Activated CD8-positive, alpha-beta memory T cell treated with anti-CD3 and anti-CD28 coated beads for 48 hours (primary cell): ENCODE data around the gene FHIT.

Experiments
- DNase-seq, 3 experiments: peaks; one replicate each; pipeline ENCODE4 v3.0.0-alpha.2; 2020; ENCODE audit warnings: low read depth in 2 of 3, low spot score in 2 of 3

Gene FHIT

DNA sequence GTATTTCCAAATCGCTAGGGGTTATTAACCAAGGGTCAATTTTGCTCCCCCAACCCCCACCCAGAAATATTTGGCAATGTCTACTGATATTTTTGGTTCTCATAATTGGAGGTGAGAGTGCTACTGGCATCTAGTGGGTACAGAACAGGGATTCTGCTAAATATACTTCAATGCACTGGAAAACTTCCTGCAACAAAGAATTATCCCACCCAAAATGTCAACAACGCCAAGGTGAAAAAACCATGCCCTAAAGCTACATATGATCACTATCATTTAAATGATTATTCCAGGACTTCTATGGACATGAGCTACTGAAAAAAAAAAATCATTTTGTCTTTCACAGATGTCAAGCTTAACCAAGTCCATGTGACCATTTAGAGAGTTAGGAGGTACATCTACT lies 867.9 kb downstream of the FHIT start:
- no peak for DNase-seq

DNA sequence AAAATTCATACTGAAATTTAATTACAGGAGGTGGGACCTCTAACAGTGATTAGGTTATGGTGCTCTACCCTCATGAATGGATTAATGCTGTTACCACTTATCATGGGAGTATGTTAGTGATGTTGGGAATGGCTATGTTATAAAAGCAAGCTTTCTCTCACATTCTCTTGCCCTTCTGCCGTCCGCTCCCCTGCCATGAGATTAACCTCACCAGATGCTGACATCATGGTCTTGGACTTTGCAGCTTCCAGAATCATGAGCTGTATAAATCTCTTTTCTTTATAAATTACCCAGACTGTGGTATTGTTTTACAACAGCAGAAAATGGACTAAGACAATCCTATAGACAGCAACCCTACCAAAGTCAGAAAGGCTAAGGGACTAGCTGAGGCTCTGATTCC lies 884.8 kb downstream of the FHIT start:
- no peak for DNase-seq

DNA sequence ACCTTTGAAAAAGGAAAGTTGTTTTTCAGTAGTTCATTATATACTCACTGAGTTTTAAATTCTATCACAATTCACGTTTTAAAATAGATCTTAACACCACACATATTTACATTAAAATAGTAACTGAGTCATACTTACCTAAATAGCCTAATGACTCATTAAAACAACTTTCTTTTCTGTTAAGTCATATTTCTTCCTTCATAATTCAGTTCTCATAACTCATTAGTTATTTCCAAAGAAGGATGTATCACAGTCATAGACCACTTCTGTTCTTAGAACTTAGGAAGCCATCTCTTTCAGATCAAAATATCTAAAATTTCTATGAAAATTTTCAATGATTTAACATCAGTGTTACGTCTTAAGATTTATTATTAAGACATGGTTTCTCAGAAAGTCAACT lies 885.9 kb downstream of the FHIT start:
- no peak for DNase-seq

GRCh38 chr3:60364475-60364874 lies 886.8 kb downstream of the FHIT start:
- DNase-seq: no peak

- DNase-seq: no peak
Measured at GRCh38 chr3:60363817-60364216, 887.4 kb downstream of the FHIT start.

DNA sequence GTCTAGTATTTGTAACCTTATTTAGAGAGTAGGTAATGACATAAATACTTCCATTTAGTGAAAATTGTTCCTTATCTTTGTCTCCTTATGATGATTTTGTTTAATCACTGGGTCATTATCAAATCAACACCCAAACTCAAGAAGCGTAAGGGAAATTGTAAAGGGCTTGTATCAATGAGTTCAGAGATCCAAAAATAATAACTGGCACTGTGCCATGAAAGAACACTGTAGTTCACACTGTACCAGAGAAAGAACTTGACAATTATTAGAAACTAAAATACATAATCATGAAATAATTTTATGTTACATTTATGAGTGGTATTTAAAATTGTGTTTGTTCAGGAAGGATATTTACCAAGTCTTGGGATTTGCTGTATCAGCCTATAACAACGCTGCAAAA lies 895.4 kb downstream of the FHIT start:
- no peak for DNase-seq

DNA sequence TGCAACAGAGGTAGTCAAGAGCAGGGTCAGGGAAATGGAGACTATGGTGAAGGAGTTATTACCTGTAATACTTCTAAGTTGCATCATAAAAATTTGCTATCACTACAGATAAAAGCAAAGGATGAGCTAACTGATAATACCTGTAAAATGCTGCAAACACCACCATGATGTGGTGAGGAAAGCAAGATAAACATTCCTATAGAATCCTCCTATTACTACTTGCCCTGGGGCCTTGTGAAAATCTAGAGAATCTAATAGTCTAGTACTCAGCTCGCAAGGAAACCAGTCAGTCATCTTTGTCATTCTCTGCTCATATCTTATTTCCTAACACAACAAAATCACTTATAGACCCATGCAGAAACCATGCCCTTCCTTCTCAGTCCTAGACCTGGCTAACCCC lies 899.8 kb downstream of the FHIT start:
- DNase-seq: no peak

GRCh38 chr3:60344340-60344739 lies 906.9 kb downstream of the FHIT start:
- DNase-seq: no peak

DNA sequence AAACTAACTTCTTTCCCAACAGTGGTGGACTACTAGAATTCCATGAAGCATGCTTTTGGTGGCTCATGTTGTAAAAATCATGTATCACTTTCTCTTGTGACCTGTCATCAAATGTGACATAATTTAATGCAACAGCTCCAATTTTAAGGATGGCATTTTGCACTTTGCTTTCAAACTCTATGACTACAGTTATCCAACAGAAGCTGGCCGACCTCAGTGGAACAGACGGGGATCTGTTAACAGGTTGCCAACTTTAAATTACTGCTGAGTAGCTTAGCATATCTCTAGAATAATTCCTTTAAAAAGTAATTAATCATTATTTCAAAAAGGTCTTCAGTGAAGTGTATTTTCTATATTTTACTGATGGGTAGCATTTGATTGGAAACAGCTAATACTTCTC lies 907.4 kb downstream of the FHIT start:
- DNase-seq: no peak

DNA sequence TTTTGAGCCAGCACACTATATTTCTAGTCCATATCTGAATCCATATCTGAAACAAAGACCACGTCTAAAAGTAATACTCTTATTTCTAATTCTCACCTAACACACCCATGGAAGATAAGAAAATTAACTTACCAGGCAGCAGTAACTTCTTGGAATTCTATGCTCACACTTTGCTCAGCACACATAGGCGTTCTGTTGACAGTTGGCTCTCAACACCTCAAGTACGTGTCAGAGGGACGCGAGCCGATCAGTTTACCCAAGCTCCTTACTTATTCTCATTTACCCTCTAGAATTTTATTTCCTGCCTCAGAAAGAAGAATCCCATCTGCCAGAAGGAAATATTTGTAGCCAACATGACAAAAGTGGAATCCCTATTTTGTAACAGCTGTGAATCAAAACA lies 911.9 kb downstream of the FHIT start:
- DNase-seq: no peak

DNA sequence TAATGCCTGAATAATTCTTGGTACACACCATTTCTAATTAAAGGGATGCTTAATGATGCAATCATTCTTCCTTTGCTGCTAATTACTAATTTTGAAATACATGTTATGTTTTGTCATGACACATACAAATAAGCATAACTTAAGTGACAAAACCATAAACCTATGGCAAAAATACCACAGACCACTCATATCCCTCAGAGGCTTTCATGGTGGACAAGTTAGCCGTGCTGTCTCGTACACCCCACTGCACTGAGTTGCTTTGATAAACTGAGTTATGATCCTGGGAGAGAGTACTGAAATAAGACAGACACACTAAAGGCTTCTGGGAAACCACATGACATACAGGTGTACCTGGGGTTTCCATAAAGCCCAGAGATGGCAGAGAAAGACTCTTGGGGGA lies 913.8 kb downstream of the FHIT start:
- DNase-seq: no peak

- DNase-seq: no peak
Measured at GRCh38 chr3:60336061-60336460, 915.2 kb downstream of the FHIT start.

GRCh38 chr3:60333710-60334109 lies 917.5 kb downstream of the FHIT start:
- no peak for DNase-seq

DNA sequence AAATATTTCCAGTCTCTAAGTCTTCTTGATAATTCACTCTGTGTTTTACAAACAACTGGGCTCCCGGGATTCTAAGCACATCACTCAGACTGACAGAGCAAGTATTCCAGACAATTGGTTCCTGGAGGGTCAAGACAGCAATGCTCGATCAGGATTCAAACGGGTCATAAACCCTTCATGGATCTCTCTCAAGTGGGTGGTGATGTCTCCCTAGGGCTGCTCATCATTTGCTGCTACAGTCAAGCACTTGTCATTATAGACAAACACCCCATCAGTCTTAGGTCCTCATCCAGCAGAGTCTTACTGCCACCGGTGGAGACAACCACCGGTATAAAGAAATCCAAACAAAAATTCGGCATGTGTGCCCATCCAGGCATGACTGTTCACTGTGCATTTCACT lies 921.1 kb downstream of the FHIT start:
- no peak for DNase-seq

- no peak for DNase-seq
Measured at GRCh38 chr3:60325610-60326170, 925.6 kb downstream of the FHIT start.

DNA sequence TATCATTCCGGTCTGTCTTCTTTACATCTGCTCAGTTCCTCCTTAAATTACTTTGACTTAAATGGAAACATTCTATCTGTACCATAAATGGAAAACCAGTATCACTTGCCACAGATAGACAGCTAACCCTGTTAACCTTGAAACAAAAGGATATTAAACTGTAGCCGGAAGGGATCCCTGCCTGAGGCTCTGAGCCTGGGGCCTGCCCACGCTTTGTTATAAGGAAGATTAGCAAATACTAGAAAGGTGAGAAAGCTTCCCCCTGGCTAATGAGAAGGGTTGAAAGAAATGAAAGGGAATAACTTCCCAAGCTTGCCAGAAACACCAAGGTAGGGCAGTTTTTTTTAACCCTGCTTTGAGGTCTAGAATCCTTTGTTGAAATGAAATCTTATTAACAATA lies 927.6 kb downstream of the FHIT start:
- no peak for DNase-seq

DNA sequence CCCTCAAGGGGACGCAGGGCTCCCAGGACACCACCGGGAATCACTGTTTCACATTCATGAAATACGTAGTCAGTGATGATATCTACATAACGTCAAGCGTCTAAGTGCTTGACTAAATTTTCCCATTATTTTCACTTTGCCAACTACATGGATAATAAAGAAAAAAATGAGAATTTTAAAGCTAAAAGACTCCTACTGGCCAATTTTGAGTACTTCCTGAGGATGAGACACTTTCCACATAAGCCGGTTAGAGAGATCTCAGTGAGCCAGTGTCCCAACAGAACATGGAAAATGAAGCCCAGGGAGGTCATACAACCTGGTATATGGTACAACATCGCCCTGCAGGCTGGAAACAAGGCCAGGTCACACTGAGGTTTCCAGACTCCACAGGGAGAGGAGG lies 928.1 kb downstream of the FHIT start:
- no peak for DNase-seq

GRCh38 chr3:60322298-60322856 lies 928.9 kb downstream of the FHIT start:
- DNase-seq: no peak

- DNase-seq: no peak
Measured at GRCh38 chr3:60319179-60319858, 931.9 kb downstream of the FHIT start.

GRCh38 chr3:60316121-60316797 lies 935.0 kb downstream of the FHIT start:
- DNase-seq: no peak

- DNase-seq: no peak
Measured at GRCh38 chr3:60313951-60314461, 937.2 kb downstream of the FHIT start.

DNA sequence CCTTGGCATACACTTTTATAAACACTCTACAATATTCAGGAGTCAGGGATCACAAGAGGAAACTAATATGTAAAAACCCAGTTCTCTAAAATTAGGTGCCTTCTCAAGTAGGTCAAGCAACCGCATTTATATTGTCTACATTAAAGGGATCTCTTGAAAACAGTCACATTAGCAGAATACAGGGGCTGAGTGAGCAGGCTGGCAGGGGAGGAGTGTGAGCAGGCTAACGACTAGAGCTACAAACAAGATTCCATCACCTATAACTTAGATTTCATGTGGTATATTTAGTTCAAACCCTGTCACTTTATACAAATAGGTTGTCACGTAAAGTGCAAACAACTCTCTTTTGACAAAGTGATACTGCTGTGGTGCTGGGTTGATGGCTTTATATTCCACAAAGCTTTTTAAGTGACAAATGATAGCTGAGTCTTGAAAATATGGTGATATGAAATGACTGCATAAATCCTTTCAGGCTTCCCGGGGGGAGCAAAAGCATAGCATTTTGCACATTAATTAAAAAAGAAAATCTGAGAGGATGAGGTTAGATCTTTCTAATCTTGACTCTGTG lies 937.9 kb downstream of the FHIT start:
- no peak for DNase-seq
